CD4-positive, alpha-beta T cell treated with Interleukin-12 subunit alpha and Interleukin-12 subunit beta, for 1 hour (primary cell): ENCODE measurements around the gene RBMS1.
A peak's percentile ranks its signal among the peaks of the same experiment; 100 is the strongest.
"Not testable (repeated sequence)": the region's sequence is repeated elsewhere in the genome, so short reads cannot be mapped to it uniquely, and the experiment has no call there.

ENCODE experiments used
- DNase-seq: peaks from one replicate; pipeline ENCODE4 v3.0.0-alpha.2; 2020

Gene RBMS1

GRCh38 chr2:160377204-160377995 is 116.2 kb downstream of the RBMS1 start:
- DNase-seq, result no peak

DNA sequence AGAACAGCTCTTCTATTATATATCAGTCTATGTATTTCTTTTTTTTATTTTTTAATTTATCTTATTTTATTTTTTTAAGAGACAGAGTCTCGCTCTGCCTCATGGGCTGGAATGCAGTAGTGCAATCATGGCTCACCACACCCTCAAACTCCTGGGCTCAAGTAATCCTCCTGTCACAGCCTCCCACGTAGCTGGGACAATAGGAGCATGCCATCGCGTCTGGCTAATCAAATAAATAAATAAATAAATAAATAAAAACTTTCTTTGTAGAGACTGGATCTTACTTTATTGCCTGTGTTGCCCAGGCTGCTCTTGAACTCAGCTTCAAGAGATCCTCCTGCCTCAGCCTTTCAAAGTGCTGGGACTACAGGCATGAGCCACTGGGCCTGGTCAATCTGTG is 117.0 kb downstream of the RBMS1 start:
- DNase-seq, result no peak

GRCh38 chr2:160375802-160376469 is 117.7 kb downstream of the RBMS1 start:
- peak; percentile 11 for DNase-seq

DNA sequence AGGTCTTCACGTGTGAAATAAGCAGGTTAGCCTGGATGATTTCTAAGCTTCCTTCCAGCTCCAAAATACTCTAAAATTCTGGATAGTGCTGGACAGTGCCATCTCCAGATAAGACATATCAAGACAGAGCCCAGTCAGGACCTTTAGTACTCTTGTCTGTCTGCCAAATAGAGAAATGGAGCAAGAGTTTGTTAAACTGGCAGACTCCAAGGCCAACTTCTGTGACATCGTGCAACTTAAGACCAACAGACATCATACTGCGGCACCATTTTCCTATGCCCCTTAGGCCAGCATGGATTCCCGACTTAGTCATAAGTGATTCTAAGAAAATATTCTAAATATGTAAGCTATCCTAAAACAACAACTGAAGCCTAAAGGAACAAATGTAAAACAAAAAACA is 118.6 kb downstream of the RBMS1 start:
- no peak for DNase-seq

GRCh38 chr2:160373666-160374065 is 119.9 kb downstream of the RBMS1 start:
- DNase-seq, result no peak

GRCh38 chr2:160373263-160373662 is 120.3 kb downstream of the RBMS1 start:
- no peak for DNase-seq

DNA sequence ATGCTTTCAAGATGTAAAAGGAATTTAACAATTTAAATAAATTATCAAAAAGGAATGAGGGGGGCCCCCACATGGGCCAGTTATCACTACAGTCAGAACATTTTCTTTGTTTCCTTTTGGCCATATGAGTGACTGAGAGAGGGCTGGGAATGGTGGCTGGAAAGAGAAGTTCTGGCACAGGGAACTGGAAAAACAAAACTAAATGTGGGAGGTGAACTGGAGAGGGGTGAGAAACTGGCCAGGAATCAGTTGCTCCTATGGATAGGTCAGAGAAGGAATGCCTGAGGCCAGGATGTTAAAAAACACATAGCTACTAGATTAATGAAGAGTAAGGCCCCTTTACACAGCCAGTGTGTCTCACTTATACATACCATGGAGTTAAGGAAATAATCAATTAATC is 121.0 kb downstream of the RBMS1 start:
- no peak for DNase-seq

DNA sequence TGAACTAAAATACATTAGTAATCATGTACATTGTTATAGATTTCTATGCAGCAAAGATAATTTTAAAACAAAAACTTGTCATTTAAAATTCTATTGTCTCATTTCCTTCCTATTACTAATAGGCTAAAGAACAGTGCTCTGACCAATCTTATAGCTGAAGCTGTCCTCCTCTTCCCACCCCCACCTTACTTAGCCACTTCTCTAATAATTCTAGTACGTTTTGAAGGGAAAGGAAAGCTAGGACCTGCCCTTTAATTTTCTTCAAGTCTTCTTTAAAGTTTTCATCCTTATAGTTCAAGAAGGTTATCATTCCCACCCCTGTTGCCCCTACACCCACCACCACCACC is 121.6 kb downstream of the RBMS1 start:
- no peak for DNase-seq

- DNase-seq, result no peak
Measured at GRCh38 chr2:160371251-160372009, 122.2 kb downstream of the RBMS1 start.

- no peak for DNase-seq
Measured at GRCh38 chr2:160368988-160369930, 124.3 kb downstream of the RBMS1 start.

- no peak for DNase-seq
Measured at GRCh38 chr2:160367887-160368286, 125.7 kb downstream of the RBMS1 start.

DNA sequence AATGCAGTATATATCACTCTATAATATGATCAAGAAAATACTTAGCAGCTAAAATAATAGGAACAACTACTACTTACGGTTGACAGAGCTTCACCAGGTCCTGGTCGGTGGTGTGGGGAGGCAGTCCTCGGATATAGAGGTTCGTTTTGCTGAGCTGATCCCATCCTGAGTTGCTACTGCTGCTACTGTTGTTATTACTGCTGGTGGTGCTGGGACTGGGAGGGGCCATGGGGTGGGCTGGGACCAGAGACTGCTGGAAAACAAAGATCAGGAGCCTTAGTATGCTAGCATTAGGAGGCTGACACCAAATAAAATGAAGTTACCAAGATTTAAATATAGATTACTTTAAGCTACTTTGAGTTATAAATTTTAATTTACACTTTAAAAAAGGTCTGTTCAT is 126.5 kb downstream of the RBMS1 start:
- DNase-seq, result not testable (repeated sequence)

DNA sequence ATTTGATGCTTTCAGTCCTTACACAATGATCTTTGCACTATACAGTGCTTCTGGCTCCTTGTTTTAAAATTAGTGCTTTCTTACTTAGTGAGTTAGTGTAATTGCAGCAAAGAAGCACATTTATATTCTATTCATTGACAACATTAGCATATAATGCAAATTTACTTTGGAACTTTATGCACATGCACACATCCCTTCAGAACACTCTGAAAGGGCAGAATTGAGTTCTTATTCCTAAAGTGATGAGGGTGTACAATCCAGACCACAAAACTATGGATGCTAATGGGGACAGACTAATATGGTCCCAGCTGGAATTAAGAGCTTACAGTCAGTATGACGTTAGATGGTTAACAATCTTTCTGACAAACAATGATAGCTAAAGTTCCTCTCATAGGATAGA is 127.1 kb downstream of the RBMS1 start:
- no peak for DNase-seq

- DNase-seq, result no peak
Measured at GRCh38 chr2:160365716-160366367, 127.8 kb downstream of the RBMS1 start.

- no peak for DNase-seq
Measured at GRCh38 chr2:160364364-160364763, 129.2 kb downstream of the RBMS1 start.

- DNase-seq, result no peak
Measured at GRCh38 chr2:160363961-160364360, 129.6 kb downstream of the RBMS1 start.

GRCh38 chr2:160363055-160363454 is 130.6 kb downstream of the RBMS1 start:
- DNase-seq, result no peak

DNA sequence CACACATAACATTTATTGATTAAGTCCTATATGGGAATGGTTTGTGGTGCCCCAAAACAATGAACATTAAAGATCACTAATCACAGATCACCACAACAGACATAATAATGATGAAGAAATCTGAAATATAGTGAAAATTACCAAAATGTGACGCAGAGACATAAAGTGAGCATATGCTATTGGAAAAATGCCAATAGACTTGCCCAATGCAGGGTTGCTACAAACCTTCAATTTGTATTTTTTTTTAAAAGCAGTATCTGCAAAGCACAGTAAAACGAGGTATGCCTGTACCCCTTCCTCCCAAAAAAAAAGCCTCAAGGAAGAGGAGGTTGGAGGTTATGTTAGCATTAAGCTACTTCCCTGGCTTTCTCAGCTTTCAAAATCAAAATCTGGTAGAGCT is 131.1 kb downstream of the RBMS1 start:
- DNase-seq, result no peak

GRCh38 chr2:160362018-160362417 is 131.6 kb downstream of the RBMS1 start:
- DNase-seq, result no peak

GRCh38 chr2:160360089-160360757 is 133.4 kb downstream of the RBMS1 start:
- no peak for DNase-seq

- no peak for DNase-seq
Measured at GRCh38 chr2:160358046-160358445, 135.6 kb downstream of the RBMS1 start.

DNA sequence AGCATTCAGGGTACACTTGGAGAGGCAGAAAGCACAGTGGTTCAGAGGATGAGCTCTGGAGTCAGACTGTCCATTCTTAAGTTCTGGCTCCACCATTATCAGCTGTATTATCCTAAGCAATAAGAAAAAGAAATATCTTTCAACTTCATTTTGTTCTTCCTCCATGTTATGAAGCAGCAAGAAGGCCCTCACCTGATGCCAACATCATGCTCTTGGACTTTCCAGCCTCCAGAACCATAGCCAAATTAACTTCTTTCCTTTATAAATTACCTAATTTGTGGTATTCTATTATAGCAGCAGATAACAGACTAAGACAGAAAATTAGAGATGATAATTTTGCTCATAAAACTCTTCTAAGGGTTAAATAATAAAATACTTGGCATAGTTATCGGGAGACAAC is 137.1 kb downstream of the RBMS1 start:
- no peak for DNase-seq
